Vagina (tissue), 2 donors: Measurements from ENCODE around the gene AKR1D1.

Experiments
- POLR2A ChIP-seq, 2 donors: fragments of 450-650 bp; IDR thresholded peaks; one replicate each; pipeline ENCODE4 v1.6.1; 2017; ENCODE audit warnings: antibody characterized with exemption in 2 of 2, mild to moderate bottlenecking in 2 of 2, moderate library complexity in 2 of 2
- TF ChIP-seq, protein P1 (sequence below), 3 experiments: fragments of 450-650 bp in 2 of 3; fragments of 200-600 bp in 1 of 3; sonication (generic) in 1 of 3; IDR thresholded peaks; one replicate each; pipeline ENCODE4 v1.5.1; 2017 to 2019; ENCODE audit warnings: antibody characterized with exemption in 3 of 3, mild to moderate bottlenecking in 2 of 3, moderate library complexity in 2 of 3

- no peak for TF ChIP-seq POLR2A (IDR thresholded peaks at IDR 0.05)
- TF ChIP-seq, protein P1, sequence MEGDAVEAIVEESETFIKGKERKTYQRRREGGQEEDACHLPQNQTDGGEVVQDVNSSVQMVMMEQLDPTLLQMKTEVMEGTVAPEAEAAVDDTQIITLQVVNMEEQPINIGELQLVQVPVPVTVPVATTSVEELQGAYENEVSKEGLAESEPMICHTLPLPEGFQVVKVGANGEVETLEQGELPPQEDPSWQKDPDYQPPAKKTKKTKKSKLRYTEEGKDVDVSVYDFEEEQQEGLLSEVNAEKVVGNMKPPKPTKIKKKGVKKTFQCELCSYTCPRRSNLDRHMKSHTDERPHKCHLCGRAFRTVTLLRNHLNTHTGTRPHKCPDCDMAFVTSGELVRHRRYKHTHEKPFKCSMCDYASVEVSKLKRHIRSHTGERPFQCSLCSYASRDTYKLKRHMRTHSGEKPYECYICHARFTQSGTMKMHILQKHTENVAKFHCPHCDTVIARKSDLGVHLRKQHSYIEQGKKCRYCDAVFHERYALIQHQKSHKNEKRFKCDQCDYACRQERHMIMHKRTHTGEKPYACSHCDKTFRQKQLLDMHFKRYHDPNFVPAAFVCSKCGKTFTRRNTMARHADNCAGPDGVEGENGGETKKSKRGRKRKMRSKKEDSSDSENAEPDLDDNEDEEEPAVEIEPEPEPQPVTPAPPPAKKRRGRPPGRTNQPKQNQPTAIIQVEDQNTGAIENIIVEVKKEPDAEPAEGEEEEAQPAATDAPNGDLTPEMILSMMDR (IDR thresholded peaks at IDR 0.05), result no peak
Observed at GRCh38 chr7:138116141-138116540, 39.9 kb downstream of the AKR1D1 start.
